Measurements from ENCODE around the gene CNNM4.

The CNNM4 gene

GRCh38 chr2:96760036-96760985 is at the start of gene CNNM4:
Gene CNNM4 (plus strand): TSS chr2:96760902. CDS start chr2:96761000, 98 bp downstream.
- peak; percentile 96 for DNase-seq

GRCh38 chr2:96710985-96711384 is 49.7 kb upstream of the CNNM4 start:
- no peak for DNase-seq

GRCh38 chr2:96715658-96716057 is 45.0 kb upstream of the CNNM4 start:
- DNase-seq = no peak

GRCh38 chr2:96716388-96716787 is 44.3 kb upstream of the CNNM4 start:
- no peak for DNase-seq

GRCh38 chr2:96726131-96726530 is 34.6 kb upstream of the CNNM4 start:
- DNase-seq = no peak

- no peak for DNase-seq
Observed at GRCh38 chr2:96727431-96727830, 33.3 kb upstream of the CNNM4 start.

GRCh38 chr2:96729748-96730147 is 31.0 kb upstream of the CNNM4 start:
- DNase-seq = no peak

GRCh38 chr2:96730212-96730611 is 30.5 kb upstream of the CNNM4 start:
- DNase-seq = no peak

- DNase-seq = no peak
Observed at GRCh38 chr2:96733931-96734330, 26.8 kb upstream of the CNNM4 start.

- DNase-seq = no peak
Observed at GRCh38 chr2:96734880-96735583, 25.7 kb upstream of the CNNM4 start.

GRCh38 chr2:96737251-96737650 is 23.5 kb upstream of the CNNM4 start:
- no peak for DNase-seq

GRCh38 chr2:96737831-96738230 is 22.9 kb upstream of the CNNM4 start:
- no peak for DNase-seq

- no peak for DNase-seq
Observed at GRCh38 chr2:96739076-96739632, 21.5 kb upstream of the CNNM4 start.

- peak; percentile 94 for DNase-seq
Observed at GRCh38 chr2:96739633-96740428, 20.9 kb upstream of the CNNM4 start, which contains the start of gene LMAN2L. Gene LMAN2L (minus strand): TSS chr2:96740064. CDS start chr2:96740040, 24 bp downstream.

GRCh38 chr2:96747061-96747617 is 13.6 kb upstream of the CNNM4 start:
- no peak for DNase-seq

GRCh38 chr2:96751800-96752199 is 8.9 kb upstream of the CNNM4 start:
- DNase-seq = no peak

- DNase-seq = no peak
Observed at GRCh38 chr2:96753661-96754282, 6.9 kb upstream of the CNNM4 start.

- no peak for DNase-seq
Observed at GRCh38 chr2:96754317-96754716, 6.4 kb upstream of the CNNM4 start.

GRCh38 chr2:96756788-96757476 is 3.8 kb upstream of the CNNM4 start:
- DNase-seq = no peak

- DNase-seq = no peak
Observed at GRCh38 chr2:96757477-96757860, 3.2 kb upstream of the CNNM4 start.

GRCh38 chr2:96758987-96759386 is 1.7 kb upstream of the CNNM4 start:
- DNase-seq = no peak
